ENCODE results near the gene C20orf141. TPM values are rescaled to one million over a fixed set of nuclear protein-coding genes. Genes with fewer than 3 reads are reported as not detected.
"Not testable (repeated sequence)": the region's sequence is repeated elsewhere in the genome, so short reads cannot be mapped to it uniquely, and the experiment has no call there.

The C20orf141 gene
- total RNA-seq, 4 donors from 2014 or later = not detected

DNA sequence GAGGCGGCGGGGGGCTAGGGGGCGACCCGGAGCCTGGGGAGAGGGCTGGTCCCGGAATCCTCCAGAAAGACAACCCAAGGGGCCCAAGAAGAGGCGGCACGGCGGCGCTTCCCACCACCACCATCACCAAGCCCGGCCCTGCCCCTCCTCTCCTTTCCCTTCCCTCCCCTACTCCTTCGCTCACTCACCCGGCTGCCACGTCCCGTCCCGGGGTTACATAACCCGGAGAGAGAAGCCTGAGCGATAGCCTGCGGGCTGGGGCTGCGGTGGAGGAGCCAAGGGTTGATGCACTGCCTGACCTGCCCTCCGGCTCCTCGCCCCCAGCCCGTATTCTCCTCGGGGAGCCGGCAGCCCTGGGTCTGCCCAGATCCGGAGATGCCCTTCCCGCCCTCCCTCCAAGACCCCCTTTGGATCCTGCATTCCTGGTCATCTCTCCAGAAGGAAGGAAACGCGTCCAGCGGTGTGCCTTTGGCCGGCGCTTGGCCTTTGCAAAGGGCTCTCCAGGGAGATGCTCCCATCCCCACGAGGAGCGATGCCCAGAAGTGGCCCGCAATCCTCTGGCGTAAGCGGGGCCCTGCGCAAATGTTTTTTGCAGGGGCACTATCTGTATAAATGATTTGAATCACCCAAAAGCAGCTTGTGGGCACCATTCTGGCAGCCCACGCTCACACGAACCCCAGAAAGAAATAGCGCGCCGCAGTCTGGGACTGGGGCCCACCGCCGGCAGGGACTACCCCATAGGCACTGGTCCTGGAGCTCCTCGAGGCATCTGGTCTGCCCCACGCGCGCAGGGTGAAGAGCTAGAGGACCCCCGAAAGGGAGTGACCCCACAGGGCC is 9.7 kb upstream of the C20orf141 start:
- TF ChIP-seq POLR2A (IDR thresholded peaks at IDR 0.05) (no peak), EP300 (IDR thresholded peaks at IDR 0.05; ENCODE audit: low read depth) (no peak)
- TF ChIP-seq, protein P1, sequence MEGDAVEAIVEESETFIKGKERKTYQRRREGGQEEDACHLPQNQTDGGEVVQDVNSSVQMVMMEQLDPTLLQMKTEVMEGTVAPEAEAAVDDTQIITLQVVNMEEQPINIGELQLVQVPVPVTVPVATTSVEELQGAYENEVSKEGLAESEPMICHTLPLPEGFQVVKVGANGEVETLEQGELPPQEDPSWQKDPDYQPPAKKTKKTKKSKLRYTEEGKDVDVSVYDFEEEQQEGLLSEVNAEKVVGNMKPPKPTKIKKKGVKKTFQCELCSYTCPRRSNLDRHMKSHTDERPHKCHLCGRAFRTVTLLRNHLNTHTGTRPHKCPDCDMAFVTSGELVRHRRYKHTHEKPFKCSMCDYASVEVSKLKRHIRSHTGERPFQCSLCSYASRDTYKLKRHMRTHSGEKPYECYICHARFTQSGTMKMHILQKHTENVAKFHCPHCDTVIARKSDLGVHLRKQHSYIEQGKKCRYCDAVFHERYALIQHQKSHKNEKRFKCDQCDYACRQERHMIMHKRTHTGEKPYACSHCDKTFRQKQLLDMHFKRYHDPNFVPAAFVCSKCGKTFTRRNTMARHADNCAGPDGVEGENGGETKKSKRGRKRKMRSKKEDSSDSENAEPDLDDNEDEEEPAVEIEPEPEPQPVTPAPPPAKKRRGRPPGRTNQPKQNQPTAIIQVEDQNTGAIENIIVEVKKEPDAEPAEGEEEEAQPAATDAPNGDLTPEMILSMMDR (IDR thresholded peaks at IDR 0.05) = no peak
- 56% methylated on average over 49 of the region's 49 CpGs; no CpG with 5 or more reads in 1 of the 2 donors for WGBS, 2 donors (ENCODE audit: low coverage in 1 of 2)
- H3K4me1 ChIP-seq = peaks cover 0 to 19% (median 13%) of the 10 kb centered on the region in 4 donors
- DNase-seq = no peak
- H3K36me3 ChIP-seq = no peaks in the 10 kb centered on the region
- H3K27ac ChIP-seq = no peak overlapping the region
- in situ Hi-C loops (cut with MboI; ENCODE audit: low pct_ligation_motif_present in 1 of 4, low pct_unique_long_range_greater_than_20kb in 1 of 4, low sequenced_read_pairs in 3 of 4) = no loop called here
- intact Hi-C loops (cut with DNase I; ENCODE audit: low total_unique reads) = no loop called here
- H3K9me3 ChIP-seq = no peaks in the 10 kb centered on the region
- H3K27me3 ChIP-seq = peaks cover 78% of the 10 kb centered on the region
- no peak overlapping the region for H3K4me3 ChIP-seq

DNA sequence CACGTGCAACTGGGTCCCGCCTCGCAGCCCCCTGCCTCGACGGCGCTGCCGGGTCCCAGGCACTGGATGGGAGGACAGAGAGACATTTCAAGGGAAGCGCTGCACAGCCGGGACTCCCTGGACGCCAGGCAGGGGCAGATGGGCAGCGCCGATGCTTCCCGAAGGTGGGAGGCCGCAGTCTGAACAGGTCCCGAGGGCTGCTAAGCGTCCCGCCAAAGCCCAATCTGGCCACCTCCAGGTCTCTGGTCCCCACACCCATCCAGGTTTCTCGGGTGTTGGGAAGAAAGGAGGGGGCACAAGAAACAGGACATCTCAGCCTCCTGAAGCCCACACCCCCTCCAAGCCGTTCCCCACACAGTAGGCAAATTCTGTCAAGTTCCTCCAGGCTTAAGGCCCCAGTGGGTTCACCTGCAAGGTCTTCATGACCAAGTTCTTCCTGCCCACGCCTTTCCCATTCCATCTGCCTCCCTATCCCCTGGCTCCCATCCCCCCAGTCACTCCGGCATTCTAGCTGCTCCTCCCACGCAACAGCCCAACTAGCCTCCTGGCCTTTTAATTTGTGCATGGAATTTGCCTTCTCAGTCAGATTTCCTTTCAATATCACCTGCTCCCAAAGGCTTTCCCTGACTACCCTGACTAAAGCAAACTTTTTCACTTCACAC is 9.0 kb upstream of the C20orf141 start:
- intact Hi-C loops (cut with DNase I; ENCODE audit: low total_unique reads) (no loop called here), in situ Hi-C loops (cut with MboI; ENCODE audit: low pct_ligation_motif_present in 1 of 4, low pct_unique_long_range_greater_than_20kb in 1 of 4, low sequenced_read_pairs in 3 of 4) (no loop called here)
- DNase-seq = no peak
- 47 to 62% methylated on average over 2 to 22 of the region's 22 CpGs for WGBS, 2 donors (ENCODE audit: low coverage in 1 of 2)
- Histone ChIP-seq H3K36me3 (no peaks in the 10 kb centered on the region), H3K9me3 (no peaks in the 10 kb centered on the region), H3K27me3 (peaks cover 71% of the 10 kb centered on the region), H3K27ac (no peak overlapping the region), H3K4me3 (no peak overlapping the region), H3K4me1 (peaks cover 0 to 12% (median 5%) of the 10 kb centered on the region in 4 donors)
- TF ChIP-seq EP300 (IDR thresholded peaks at IDR 0.05; ENCODE audit: low read depth) (no peak), POLR2AphosphoS5 (IDR thresholded peaks at IDR 0.05) (no peak), POLR2A (IDR thresholded peaks at IDR 0.05) (no peak)
- TF ChIP-seq, protein P1 (IDR thresholded peaks at IDR 0.05) = no peak

DNA sequence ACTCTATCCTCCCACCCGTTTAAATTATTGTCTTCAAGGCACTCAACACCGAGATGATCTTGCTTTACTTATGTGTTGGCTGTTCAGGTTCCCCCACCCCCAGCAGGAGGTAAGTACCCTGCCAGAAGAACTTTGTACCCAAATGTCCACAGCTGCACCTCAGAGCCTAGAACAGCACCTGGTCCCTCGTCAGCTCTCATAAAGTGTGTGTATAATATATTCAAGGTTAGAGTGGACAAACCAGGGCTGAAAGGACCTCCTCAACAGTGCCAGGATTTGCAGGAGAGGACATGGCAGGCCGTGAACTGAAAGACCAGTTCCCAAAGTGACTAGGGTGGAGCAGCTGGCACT is 8.5 kb upstream of the C20orf141 start:
- in situ Hi-C loops (cut with MboI; ENCODE audit: low pct_ligation_motif_present in 1 of 4, low pct_unique_long_range_greater_than_20kb in 1 of 4, low sequenced_read_pairs in 3 of 4) = no loop called here

DNA sequence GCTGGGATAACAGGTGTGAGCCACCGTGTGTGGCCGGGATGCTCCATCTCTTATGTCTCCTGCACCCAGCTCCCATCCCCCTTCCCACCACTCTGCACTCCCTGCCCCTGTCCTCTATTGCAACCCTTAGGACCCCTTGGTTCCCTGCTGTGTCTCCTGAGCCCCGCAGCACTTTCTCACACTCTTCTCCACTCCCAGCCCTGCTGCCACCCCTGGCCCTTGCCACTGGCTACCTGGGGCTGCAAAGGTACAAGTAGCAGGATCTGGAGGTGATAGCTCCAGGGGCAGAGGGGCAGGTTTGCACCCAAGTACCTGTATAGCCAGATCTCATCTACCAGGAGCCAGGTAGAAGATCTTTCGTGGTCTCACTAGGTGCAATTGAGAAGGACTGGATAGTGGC is 7.8 kb upstream of the C20orf141 start:
- peaks cover 0 to 4% of the 10 kb centered on the region in 2 donors for H3K9me3 ChIP-seq
- no peak for TF ChIP-seq POLR2AphosphoS5 (IDR thresholded peaks at IDR 0.05)
- no peak for TF ChIP-seq EP300 (IDR thresholded peaks at IDR 0.05; ENCODE audit: low read depth)
- TF ChIP-seq, protein P1 (IDR thresholded peaks at IDR 0.05) = no peak
- no peak for TF ChIP-seq POLR2A (IDR thresholded peaks at IDR 0.05)
- in situ Hi-C loops (cut with MboI; ENCODE audit: low pct_ligation_motif_present in 1 of 4, low pct_unique_long_range_greater_than_20kb in 1 of 4, low sequenced_read_pairs in 3 of 4) = no loop called here
- DNase-seq = no peak
- H3K4me1 ChIP-seq = peaks cover 0 to 6% (median 0%) of the 10 kb centered on the region in 4 donors
- 84% methylated on average over 4 of the region's 4 CpGs; no CpG with 5 or more reads in 1 of the 2 donors for WGBS, 2 donors (ENCODE audit: low coverage in 1 of 2)
- intact Hi-C loops (cut with DNase I; ENCODE audit: low total_unique reads) = no loop called here
- peaks cover 68% of the 10 kb centered on the region for H3K27me3 ChIP-seq
- H3K36me3 ChIP-seq = no peaks in the 10 kb centered on the region
- H3K27ac ChIP-seq = no peak overlapping the region
- H3K4me3 ChIP-seq = no peak overlapping the region

More for the DNA sequence above, 8.5 kb upstream of the C20orf141 start:
- Histone ChIP-seq H3K9me3 (no peaks in the 10 kb centered on the region), H3K27ac (no peak overlapping the region), H3K27me3 (peaks cover 68% of the 10 kb centered on the region), H3K4me1 (peaks cover 0 to 7% (median under 1%) of the 10 kb centered on the region in 4 donors), H3K36me3 (no peaks in the 10 kb centered on the region), H3K4me3 (no peak overlapping the region)
- intact Hi-C loops (cut with DNase I; ENCODE audit: low total_unique reads) = no loop called here
- WGBS, 2 donors (ENCODE audit: low coverage in 1 of 2) = 14 to 32% methylated on average over 2 to 4 of the region's 4 CpGs
- DNase-seq = peak; percentile 38
- no peak for TF ChIP-seq POLR2A (IDR thresholded peaks at IDR 0.05)
- no peak for TF ChIP-seq POLR2AphosphoS5 (IDR thresholded peaks at IDR 0.05)
- TF ChIP-seq EP300 (IDR thresholded peaks at IDR 0.05; ENCODE audit: low read depth) = no peak
- TF ChIP-seq, protein P1 (IDR thresholded peaks at IDR 0.05) = no peak

DNA sequence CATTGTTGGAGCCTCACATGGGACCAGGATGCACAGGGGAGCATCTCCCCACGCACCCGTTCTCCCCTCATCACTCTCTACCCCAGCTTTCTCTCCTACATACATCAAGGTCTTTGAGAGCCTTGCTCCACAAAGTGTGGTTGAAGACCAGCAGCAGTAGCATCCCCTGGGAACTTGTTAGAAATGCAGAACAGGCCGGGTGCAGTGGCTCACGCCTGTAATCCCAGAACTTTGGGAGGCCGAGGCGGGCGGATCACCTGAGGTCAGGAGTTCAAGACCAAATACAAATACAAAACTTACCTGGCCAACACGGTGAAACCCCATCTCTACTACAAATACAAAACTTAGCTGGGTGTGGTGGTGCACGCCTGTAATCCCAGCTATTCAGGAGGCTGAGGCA is 6.9 kb upstream of the C20orf141 start:
- Histone ChIP-seq H3K9me3 (peaks cover 0 to 11% of the 10 kb centered on the region in 2 donors), H3K27me3 (peaks cover 68% of the 10 kb centered on the region)
- H3K27ac ChIP-seq; DNase-seq; in situ Hi-C loops (cut with MboI; ENCODE audit: low pct_ligation_motif_present in 1 of 4, low pct_unique_long_range_greater_than_20kb in 1 of 4, low sequenced_read_pairs in 3 of 4); H3K4me3 ChIP-seq; intact Hi-C loops (cut with DNase I; ENCODE audit: low total_unique reads); H3K36me3 ChIP-seq; H3K4me1 ChIP-seq: not testable (repeated sequence)
- 84% methylated on average over 8 of the region's 9 CpGs; no CpG with 5 or more reads in 1 of the 2 donors for WGBS, 2 donors (ENCODE audit: low coverage in 1 of 2)
